Measurements from ENCODE around the gene CELSR2.

The CELSR2 gene

GRCh38 chr1:109274533-109275476 is 25.5 kb downstream of the CELSR2 start:
- Histone ChIP-seq H3K9me3 (ENCODE audit: severe bottlenecking) (no peaks in the 10 kb centered on the region), H3K27ac (no peak overlapping the region), H3K4me3 (ENCODE audit: low read depth, low read length) (no peak overlapping the region), H3K27me3 (ENCODE audit: insufficient read depth, low read depth, severe bottlenecking) (no peaks in the 10 kb centered on the region), H3K36me3 (peaks cover 74% of the 10 kb centered on the region)
- DNase-seq, result no peak
- no peak for TF ChIP-seq CTCF (IDR thresholded peaks at IDR 0.05; ENCODE audit: low read depth, low read length)

DNA sequence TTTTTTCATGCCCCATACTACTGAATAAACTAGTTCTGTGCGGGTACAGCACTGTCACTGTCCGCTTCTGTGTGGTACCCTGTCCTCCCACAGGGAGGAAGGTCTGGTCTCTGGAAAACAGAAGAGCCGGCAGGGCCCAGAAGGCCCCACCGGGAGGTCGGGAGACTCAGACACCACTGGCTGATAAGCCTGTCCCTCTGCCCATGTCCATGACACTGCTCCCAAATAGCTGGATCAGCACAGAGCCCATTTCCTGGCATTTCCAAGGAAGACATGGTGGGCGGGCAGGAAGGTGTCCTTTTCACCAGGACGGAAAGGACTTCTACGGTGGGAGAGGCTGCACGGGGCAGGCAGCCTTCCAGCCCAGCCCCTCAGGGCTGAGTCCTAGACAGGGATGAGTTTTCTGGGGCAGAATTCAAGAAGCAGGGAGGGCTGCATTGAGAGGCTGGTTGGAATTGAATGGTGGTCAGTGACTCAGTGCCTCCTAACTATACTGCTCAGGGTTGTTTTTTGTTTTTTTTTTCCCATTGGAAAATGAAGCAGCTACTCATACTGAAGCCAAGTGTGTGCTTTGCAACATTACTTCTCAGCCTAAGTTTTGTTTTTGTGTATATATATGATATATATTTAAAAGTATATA is 26.5 kb downstream of the CELSR2 start:
- DNase-seq, result no peak
- Histone ChIP-seq H3K27me3 (ENCODE audit: insufficient read depth, low read depth, severe bottlenecking) (no peaks in the 10 kb centered on the region), H3K4me3 (ENCODE audit: low read depth, low read length) (no peak overlapping the region), H3K27ac (no peak overlapping the region), H3K36me3 (peaks cover 76% of the 10 kb centered on the region), H3K9me3 (ENCODE audit: severe bottlenecking) (no peaks in the 10 kb centered on the region)
- TF ChIP-seq CTCF (IDR thresholded peaks at IDR 0.05; ENCODE audit: low read depth, low read length), result no peak

GRCh38 chr1:109277434-109278204 is 28.3 kb downstream of the CELSR2 start:
- peak; percentile 100 for TF ChIP-seq CTCF (IDR thresholded peaks at IDR 0.05; ENCODE audit: low read depth, low read length)

DNA sequence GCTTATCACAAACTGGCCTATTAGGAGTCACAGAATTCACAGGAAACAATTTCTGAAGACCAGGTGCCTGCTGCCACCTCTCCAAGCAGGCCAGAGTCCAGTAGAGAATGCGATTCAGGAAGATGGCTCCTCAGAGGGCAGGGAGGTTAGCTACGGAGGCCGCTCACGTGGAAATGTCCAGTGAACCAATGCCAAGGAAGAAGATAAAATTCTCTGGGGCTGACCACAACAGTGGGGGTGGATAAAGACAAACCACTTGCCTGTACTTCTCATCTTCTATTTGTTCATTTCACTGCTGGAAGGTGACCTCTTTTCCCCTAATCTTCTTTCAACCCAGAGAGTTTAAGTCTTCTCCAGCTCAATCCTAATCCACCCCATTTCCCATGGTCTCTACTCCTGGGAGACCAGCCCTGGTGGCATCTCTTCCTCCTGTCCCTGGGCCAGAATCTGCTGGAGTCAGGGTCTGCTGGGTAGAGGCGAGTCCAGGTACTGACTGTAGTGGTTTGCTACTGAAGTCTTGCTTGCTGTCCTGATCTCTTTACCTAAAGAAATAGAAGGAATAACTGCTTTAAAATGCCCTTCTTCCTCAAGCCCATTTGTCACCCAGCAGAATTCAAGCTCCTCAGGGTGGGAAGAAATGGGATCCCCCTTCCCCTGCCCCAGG is 30.4 kb downstream of the CELSR2 start:
- Histone ChIP-seq H3K4me3 (ENCODE audit: low read depth, low read length) (no peak overlapping the region), H3K36me3 (peaks cover 48% of the 10 kb centered on the region), H3K27me3 (ENCODE audit: insufficient read depth, low read depth, severe bottlenecking) (no peaks in the 10 kb centered on the region), H3K9me3 (ENCODE audit: severe bottlenecking) (no peaks in the 10 kb centered on the region), H3K27ac (no peak overlapping the region)
- no peak for TF ChIP-seq CTCF (IDR thresholded peaks at IDR 0.05; ENCODE audit: low read depth, low read length)
- DNase-seq, result no peak

More at GRCh38 chr1:109277434-109278204, 28.3 kb downstream of the CELSR2 start:
- H3K27ac ChIP-seq, result peak overlapping the region; percentile 40
- H3K27me3 ChIP-seq (ENCODE audit: insufficient read depth, low read depth, severe bottlenecking), result no peaks in the 10 kb centered on the region
- no peak overlapping the region for H3K4me3 ChIP-seq (ENCODE audit: low read depth, low read length)
- H3K36me3 ChIP-seq, result peaks cover 64% of the 10 kb centered on the region
- H3K9me3 ChIP-seq (ENCODE audit: severe bottlenecking), result no peaks in the 10 kb centered on the region
- peak; percentile 93 for DNase-seq

- Histone ChIP-seq H3K27me3 (ENCODE audit: insufficient read depth, low read depth, severe bottlenecking) (no peaks in the 10 kb centered on the region), H3K4me3 (ENCODE audit: low read depth, low read length) (no peak overlapping the region), H3K9me3 (ENCODE audit: severe bottlenecking) (no peaks in the 10 kb centered on the region), H3K27ac (no peak overlapping the region), H3K36me3 (peaks cover 40% of the 10 kb centered on the region)
- no peak for DNase-seq
- TF ChIP-seq CTCF (IDR thresholded peaks at IDR 0.05; ENCODE audit: low read depth, low read length), result no peak
Measured at GRCh38 chr1:109280862-109281261, 31.5 kb downstream of the CELSR2 start.
